ENCODE measurements around the gene TERC.

DNA sequence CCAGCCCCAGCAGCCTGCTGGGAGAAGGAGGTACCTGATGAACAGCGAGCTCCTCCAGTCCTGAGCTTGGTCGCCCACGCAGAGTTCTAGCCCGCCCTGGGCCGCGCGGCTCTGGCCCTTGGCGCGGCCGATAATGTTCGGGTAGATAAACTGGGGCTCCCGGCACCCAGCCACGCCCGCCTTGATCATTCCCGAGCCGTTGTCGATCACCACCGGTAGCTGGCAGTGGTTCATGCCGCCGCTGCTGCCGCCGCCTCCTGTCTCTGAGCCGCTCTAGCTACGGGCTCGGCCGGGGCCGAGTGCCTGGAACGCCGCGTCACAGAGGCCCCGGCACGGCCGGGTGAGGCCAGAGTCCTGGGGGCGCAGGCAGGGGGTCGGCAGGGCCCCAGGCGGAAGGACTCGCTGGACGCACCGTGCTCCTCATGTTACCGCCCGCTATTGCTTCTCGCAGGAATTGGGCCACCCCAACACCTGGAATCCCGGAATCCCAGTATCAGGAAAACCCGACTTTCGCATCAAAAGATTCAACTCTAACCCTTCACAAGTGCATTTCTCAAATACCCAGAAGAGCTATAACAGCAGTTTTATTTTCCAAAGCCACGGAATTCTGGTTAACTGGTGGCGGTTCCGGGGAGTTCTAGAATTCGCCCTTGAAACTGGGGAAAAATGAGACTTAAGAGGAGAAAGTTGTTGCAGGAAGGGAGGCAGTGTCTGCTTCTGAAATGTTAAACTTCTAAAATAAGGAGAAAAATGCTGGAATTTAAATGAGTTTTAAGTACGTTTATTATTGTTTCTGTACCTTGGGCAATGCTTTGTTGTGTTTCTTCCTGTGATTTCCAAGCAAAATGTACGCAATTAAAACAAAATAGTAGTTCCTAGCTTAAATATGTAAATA, 4.7 kb upstream of the TERC start, which contains the start of gene ACTRT3:
- no peak for TF ChIP-seq REST (IDR thresholded peaks at IDR 0.05; ENCODE audit: borderline replicate concordance)
- no peak for TF ChIP-seq CTCF (IDR thresholded peaks at IDR 0.05; ENCODE audit: poor library complexity, severe bottlenecking)
- TF ChIP-seq EZH2 (IDR thresholded peaks at IDR 0.05; ENCODE audit: borderline replicate concordance, insufficient read depth, low read length, poor library complexity, severe bottlenecking), result no peak
- no peak for TF ChIP-seq RAD21 (conservative IDR thresholded peaks at IDR 0.05)
- no peak for TF ChIP-seq SMC3 (conservative IDR thresholded peaks at IDR 0.05; ENCODE audit: poor library complexity)
